ENCODE measurements around the gene PHACTR2. TPM values are rescaled to one million over a fixed set of nuclear protein-coding genes. Genes with fewer than 3 reads are reported as not detected.

Gene PHACTR2
- total RNA-seq, 2 donors from 2014 or later: 17.9 to 35.6 TPM

DNA sequence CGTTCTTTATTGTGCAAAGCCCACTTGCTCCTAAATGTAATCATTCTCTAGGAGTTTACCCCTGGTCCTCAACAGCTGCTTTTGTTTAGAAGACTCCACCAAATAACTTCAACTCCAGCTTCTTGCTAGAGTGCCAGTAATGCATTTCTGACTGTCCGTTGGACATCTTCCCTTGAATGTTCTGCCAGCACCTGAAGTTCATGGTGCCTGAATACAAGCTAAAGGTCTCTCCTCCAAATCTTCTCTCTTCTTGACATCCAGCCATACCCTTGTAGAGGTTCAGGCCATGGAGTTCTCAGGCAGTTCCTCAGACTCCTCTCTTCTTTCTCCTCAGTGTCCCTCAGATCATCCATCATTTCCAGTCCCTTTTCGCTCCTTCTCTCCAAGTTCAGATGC, 21.7 kb downstream of the PHACTR2 start:
- intact Hi-C loops (cut with DNase I): no loop called here
- WGBS, 2 donors: 76 to 84% methylated on average over 3 of the region's 3 CpGs
- DNase-seq (no peak), ATAC-seq (no peak)
- H3K27ac ChIP-seq: no peak overlapping the region
- no peaks in the 10 kb centered on the region for H3K27me3 ChIP-seq
- H3K36me3 ChIP-seq (replicated peaks in 1 of 2; ENCODE audit: insufficient read depth in 1 of 2, low read depth in 2 of 2): no peaks in the 10 kb centered on the region
- no peaks in the 10 kb centered on the region for H3K9me3 ChIP-seq
- TF ChIP-seq POLR2A (IDR thresholded peaks at IDR 0.05): no peak
- TF ChIP-seq, protein P1, sequence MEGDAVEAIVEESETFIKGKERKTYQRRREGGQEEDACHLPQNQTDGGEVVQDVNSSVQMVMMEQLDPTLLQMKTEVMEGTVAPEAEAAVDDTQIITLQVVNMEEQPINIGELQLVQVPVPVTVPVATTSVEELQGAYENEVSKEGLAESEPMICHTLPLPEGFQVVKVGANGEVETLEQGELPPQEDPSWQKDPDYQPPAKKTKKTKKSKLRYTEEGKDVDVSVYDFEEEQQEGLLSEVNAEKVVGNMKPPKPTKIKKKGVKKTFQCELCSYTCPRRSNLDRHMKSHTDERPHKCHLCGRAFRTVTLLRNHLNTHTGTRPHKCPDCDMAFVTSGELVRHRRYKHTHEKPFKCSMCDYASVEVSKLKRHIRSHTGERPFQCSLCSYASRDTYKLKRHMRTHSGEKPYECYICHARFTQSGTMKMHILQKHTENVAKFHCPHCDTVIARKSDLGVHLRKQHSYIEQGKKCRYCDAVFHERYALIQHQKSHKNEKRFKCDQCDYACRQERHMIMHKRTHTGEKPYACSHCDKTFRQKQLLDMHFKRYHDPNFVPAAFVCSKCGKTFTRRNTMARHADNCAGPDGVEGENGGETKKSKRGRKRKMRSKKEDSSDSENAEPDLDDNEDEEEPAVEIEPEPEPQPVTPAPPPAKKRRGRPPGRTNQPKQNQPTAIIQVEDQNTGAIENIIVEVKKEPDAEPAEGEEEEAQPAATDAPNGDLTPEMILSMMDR (IDR thresholded peaks at IDR 0.05): no peak
- no peak overlapping the region for H3K4me3 ChIP-seq
- H3K4me1 ChIP-seq: peaks cover 26% of the 10 kb centered on the region

DNA sequence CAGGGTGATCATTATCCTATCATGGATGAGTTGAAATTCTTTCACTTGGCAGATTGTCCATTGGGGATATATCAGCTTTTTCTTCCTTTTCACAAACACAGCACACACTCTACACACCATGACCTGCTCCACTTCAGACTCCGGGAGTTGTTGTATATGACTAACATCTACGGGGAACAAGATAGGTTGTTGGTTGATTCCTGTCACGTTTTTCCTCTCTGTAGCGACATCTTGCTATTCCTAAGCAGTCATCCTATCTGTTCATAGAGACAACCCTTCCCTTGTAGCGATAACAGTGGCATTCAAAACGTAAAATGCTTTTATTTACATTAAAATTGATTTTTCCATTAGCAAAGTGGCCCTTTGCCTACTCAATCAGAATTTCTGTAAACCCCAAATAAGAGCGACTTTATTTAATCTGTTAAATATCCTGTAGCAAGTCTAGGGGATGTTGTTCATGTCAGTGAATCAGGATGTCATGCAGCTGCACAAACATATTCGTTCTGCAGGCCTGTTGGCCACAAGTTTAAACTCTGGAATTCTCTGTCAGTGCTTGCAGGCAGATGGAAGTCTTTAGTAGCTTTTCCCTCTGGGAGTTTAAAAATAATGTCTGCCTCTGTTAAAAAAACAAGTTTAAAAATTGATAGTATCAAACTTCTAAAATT, 23.1 kb downstream of the PHACTR2 start:
- Histone ChIP-seq H3K27me3 (no peaks in the 10 kb centered on the region), H3K4me3 (no peak overlapping the region), H3K27ac (no peak overlapping the region), H3K9me3 (no peaks in the 10 kb centered on the region), H3K4me1 (peaks cover 15% of the 10 kb centered on the region), H3K36me3 (replicated peaks in 1 of 2; ENCODE audit: insufficient read depth in 1 of 2, low read depth in 2 of 2) (no peaks in the 10 kb centered on the region)
- TF ChIP-seq, protein P1 (IDR thresholded peaks at IDR 0.05): no peak
- TF ChIP-seq POLR2A (IDR thresholded peaks at IDR 0.05): no peak
- DNase-seq (no peak), ATAC-seq (no peak)
- intact Hi-C loops (cut with DNase I): no loop called here
- 30 to 35% methylated on average over 8 of the region's 8 CpGs for WGBS, 2 donors

DNA sequence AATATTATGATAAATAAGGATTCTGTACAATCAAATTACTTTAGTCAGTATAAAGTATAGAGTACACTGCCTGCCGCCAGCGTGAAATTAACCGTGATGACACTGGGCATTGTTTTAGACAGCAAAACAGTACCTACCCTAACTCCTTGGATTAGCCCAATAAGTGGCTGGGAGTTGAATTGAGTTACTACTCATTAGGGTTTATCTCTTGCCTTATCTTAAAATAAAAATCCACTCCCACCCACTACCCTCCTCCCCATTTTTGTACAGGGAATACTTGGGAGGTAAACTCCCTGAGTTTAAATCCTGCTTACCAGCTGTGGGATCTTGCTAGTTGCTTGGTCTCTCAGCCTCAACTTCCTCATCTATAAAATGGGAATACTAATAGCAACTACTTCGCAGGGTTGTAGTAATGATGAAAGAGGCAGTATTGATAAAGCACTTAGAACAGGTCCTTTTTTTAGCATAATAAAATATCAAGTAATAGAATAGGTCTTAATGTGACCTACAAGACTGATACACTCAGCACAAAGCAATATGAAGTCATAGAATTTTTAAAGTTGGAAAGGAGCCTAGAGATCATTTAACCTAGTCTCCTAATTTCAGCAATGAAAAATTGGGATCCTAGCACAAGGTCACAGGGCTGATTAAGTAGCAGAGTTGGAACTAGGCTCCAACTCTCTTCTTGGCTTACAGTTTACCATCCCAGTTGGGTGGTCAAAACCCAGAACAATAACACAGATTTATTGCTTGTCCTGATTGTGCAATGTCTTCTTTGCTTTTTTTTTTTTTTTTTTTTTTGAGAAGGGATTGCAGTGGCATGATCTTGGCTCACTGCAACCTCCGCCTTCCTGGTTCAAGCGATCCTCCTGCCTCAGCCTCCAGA, 23.8 kb downstream of the PHACTR2 start:
- no peaks in the 10 kb centered on the region for H3K9me3 ChIP-seq
- intact Hi-C loops (cut with DNase I): no loop called here
- TF ChIP-seq POLR2A (IDR thresholded peaks at IDR 0.05): no peak
- TF ChIP-seq, protein P1 (IDR thresholded peaks at IDR 0.05): no peak
- no peak for DNase-seq
- H3K4me1 ChIP-seq: peaks cover 8% of the 10 kb centered on the region
- no peaks in the 10 kb centered on the region for H3K36me3 ChIP-seq (replicated peaks in 1 of 2; ENCODE audit: insufficient read depth in 1 of 2, low read depth in 2 of 2)
- H3K27me3 ChIP-seq: no peaks in the 10 kb centered on the region
- WGBS, 2 donors: 88 to 92% methylated on average over 6 of the region's 6 CpGs
- ATAC-seq: no peak
- no peak overlapping the region for H3K27ac ChIP-seq
- H3K4me3 ChIP-seq: no peak overlapping the region

DNA sequence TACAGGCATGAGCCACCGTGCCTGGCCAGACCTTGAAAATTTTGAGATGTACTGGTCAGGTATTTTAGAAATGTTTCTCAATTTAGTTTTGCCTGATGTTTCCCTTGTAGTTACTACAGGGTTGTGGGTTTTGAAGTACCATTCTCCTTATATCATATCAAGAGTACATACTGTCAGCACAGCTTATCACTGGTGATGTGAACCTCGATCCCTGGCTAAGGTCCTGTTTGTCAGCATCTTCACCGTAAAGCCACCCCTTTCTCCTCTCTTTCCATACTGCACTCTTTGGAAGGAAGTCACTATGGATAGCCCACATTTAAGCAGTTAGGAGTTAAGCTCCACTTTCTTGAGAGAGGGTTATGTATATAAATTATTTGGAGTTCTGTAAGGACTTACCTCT, 27.8 kb downstream of the PHACTR2 start:
- no peak for DNase-seq
- H3K4me3 ChIP-seq: no peak overlapping the region
- TF ChIP-seq, protein P1 (IDR thresholded peaks at IDR 0.05): no peak
- no peak for TF ChIP-seq POLR2A (IDR thresholded peaks at IDR 0.05)
- no peak overlapping the region for H3K27ac ChIP-seq
- no peaks in the 10 kb centered on the region for H3K9me3 ChIP-seq
- H3K27me3 ChIP-seq: no peaks in the 10 kb centered on the region
- ATAC-seq: no peak
- peaks cover 5% of the 10 kb centered on the region for H3K4me1 ChIP-seq
- intact Hi-C loops (cut with DNase I): no loop called here
- whole genome bisulfite sequencing, 2 donors: 81 to 96% methylated on average over 3 of the region's 3 CpGs
- H3K36me3 ChIP-seq (replicated peaks in 1 of 2; ENCODE audit: insufficient read depth in 1 of 2, low read depth in 2 of 2): no peaks in the 10 kb centered on the region

All from body of pancreas (tissue), 4 donors.